Mesenchymal stem cell (in vitro differentiated cells and primary cell): Measurements from ENCODE around the gene POLR2C.

ENCODE experiments used
- DNase-seq: peaks from one replicate; pipeline ENCODE4 v3.0.0-alpha.2; 2013
- H2AFZ ChIP-seq: one replicate; pipeline ENCODE4 v1.6.1; 2013; ENCODE audit warnings: low read depth, mild to moderate bottlenecking, control low read depth, inconsistent platforms, low read length, moderate library complexity
- H2AK5ac ChIP-seq: 2 replicates; pipeline ENCODE4 v1.6.1; 2013; ENCODE audit warnings: low read length, moderate library complexity, mild to moderate bottlenecking, inconsistent platforms; ENCODE audit not compliant: severe bottlenecking
- H2BK120ac ChIP-seq: one replicate; pipeline ENCODE4 v1.6.1; 2013; ENCODE audit warnings: low read depth, mild to moderate bottlenecking, inconsistent platforms, low read length, moderate library complexity
- H2BK12ac ChIP-seq, 2 experiments: one replicate each; pipeline ENCODE4 v1.6.1; 2013; ENCODE audit warnings: inconsistent platforms in 2 of 2, low read length in 2 of 2, mild to moderate bottlenecking in 2 of 2, moderate library complexity in 2 of 2, control low read depth in 1 of 2
- H2BK15ac ChIP-seq: one replicate; pipeline ENCODE4 v1.6.1; 2013; ENCODE audit warnings: mild to moderate bottlenecking, low read depth, inconsistent platforms; ENCODE audit not compliant: poor library complexity, severe bottlenecking
- H2BK5ac ChIP-seq: 2 replicates; pipeline ENCODE4 v1.6.1; 2013; ENCODE audit warnings: low read depth, mild to moderate bottlenecking, low read length, control low read depth, inconsistent platforms; ENCODE audit not compliant: poor library complexity, severe bottlenecking
- H3K14ac ChIP-seq, 2 experiments: one replicate each; pipeline ENCODE4 v1.6.1; 2013; ENCODE audit warnings: inconsistent platforms in 2 of 2, low read length in 2 of 2, control low read depth in 1 of 2, mild to moderate bottlenecking in 1 of 2, moderate library complexity in 1 of 2
- H3K18ac ChIP-seq, 2 experiments: one replicate each; pipeline ENCODE4 v1.6.1; 2013; ENCODE audit warnings: inconsistent platforms in 2 of 2, low read length in 2 of 2, control low read depth in 1 of 2, low read depth in 1 of 2, mild to moderate bottlenecking in 1 of 2
- H3K23ac ChIP-seq, 2 experiments: one replicate each; pipeline ENCODE4 v1.6.1; 2013; ENCODE audit warnings: inconsistent platforms in 2 of 2, low read length in 2 of 2, mild to moderate bottlenecking in 2 of 2, moderate library complexity in 2 of 2, control low read depth in 1 of 2
- H3K27ac ChIP-seq: 2 replicates; pipeline ENCODE4 v1.5.1; 2013; ENCODE audit warnings: mild to moderate bottlenecking, moderate library complexity, low read length, control low read depth, inconsistent platforms; ENCODE audit not compliant: poor library complexity, severe bottlenecking
- H3K27me3 ChIP-seq, 2 experiments: 2 replicates each; pipeline versions ENCODE4 v1.6.1 to v1.7.0; 2013; ENCODE audit warnings: low read length in 2 of 2, mild to moderate bottlenecking in 2 of 2, moderate library complexity in 2 of 2, control low read depth in 1 of 2, inconsistent platforms in 1 of 2; ENCODE audit not compliant: control insufficient read depth in 1 of 2, insufficient read depth in 1 of 2
- H3K36me3 ChIP-seq, 2 experiments: 2 replicates each; pipeline versions ENCODE4 v1.6.1 to v1.7.0; 2013; ENCODE audit warnings: low read length in 2 of 2, control low read depth in 1 of 2, inconsistent platforms in 1 of 2, low read depth in 1 of 2, mild to moderate bottlenecking in 1 of 2; ENCODE audit not compliant: insufficient read depth in 2 of 2, control insufficient read depth in 1 of 2
- H3K4ac ChIP-seq, 2 experiments: one replicate each; pipeline ENCODE4 v1.6.1; 2013; ENCODE audit warnings: inconsistent platforms in 2 of 2, low read length in 2 of 2, mild to moderate bottlenecking in 2 of 2, moderate library complexity in 2 of 2, control low read depth in 1 of 2, low read depth in 1 of 2
- H3K4me1 ChIP-seq: 2 replicates; pipeline ENCODE4 v1.6.1; 2013; ENCODE audit warnings: low read depth, low read length, control low read depth; ENCODE audit not compliant: control insufficient read depth, insufficient read depth
- H3K4me2 ChIP-seq: 2 replicates; pipeline ENCODE4 v1.6.1; 2013; ENCODE audit warnings: low read length, mild to moderate bottlenecking, inconsistent platforms; ENCODE audit not compliant: poor library complexity, severe bottlenecking
- H3K4me3 ChIP-seq, 2 experiments: 2 replicates each; pipeline versions ENCODE4 v1.5.1 to v1.7.0; 2013; ENCODE audit warnings: low read length in 2 of 2, mild to moderate bottlenecking in 2 of 2, control low read depth in 1 of 2, low read depth in 1 of 2; ENCODE audit not compliant: insufficient read depth in 1 of 2
- H3K79me1 ChIP-seq: replicated peaks from 2 replicates; pipeline ENCODE4 v1.6.1; 2013; ENCODE audit warnings: mild to moderate bottlenecking, control low read depth, low read length, inconsistent platforms; ENCODE audit not compliant: poor library complexity, severe bottlenecking
- H3K9ac ChIP-seq: 2 replicates; pipeline ENCODE4 v1.7.0; 2013; ENCODE audit warnings: mild to moderate bottlenecking, low read length, moderate library complexity
- H3K9me3 ChIP-seq: 2 replicates; pipeline ENCODE4 v1.7.0; 2013; ENCODE audit warnings: mild to moderate bottlenecking, low read length; ENCODE audit not compliant: control insufficient read depth
- H4K8ac ChIP-seq: one replicate; pipeline ENCODE4 v1.6.1; 2013; ENCODE audit warnings: inconsistent platforms, mild to moderate bottlenecking, low read length, moderate library complexity
- H4K91ac ChIP-seq: one replicate; pipeline ENCODE4 v1.6.1; 2013; ENCODE audit warnings: mild to moderate bottlenecking, low read length, inconsistent platforms
- WGBS: methylation state at CpG from one replicate; pipeline ENCODE4 v1.1.7; 2013; ENCODE audit warnings: mixed read lengths; 5-methylcytosine and 5-hydroxymethylcytosine counted together

The POLR2C gene

GRCh38 chr16:57464523-57464922 is 2.0 kb downstream of the POLR2C start:
- Histone ChIP-seq H3K27me3 (no peaks in the 10 kb centered on the region), H2BK12ac (no peak overlapping the region), H3K14ac (no peak overlapping the region), H3K4ac (no peak overlapping the region), H3K23ac (no peak overlapping the region), H3K4me1 (peaks cover 17% of the 10 kb centered on the region), H3K9me3 (no peaks in the 10 kb centered on the region), H3K27ac (no peak overlapping the region), H2BK120ac (no peak overlapping the region), H3K9ac (peak overlapping the region; percentile 94), H3K18ac (no peak overlapping the region), H3K79me1 (peaks cover 14% of the 10 kb centered on the region), H4K91ac (no peak overlapping the region), H4K8ac (no peak overlapping the region), H2AK5ac (no peak overlapping the region), H3K36me3 (peaks cover 36 to 75% of the 10 kb centered on the region in 2 experiments), H2BK15ac (no peak overlapping the region), H2AFZ (no peak overlapping the region), H3K4me3 (no peak overlapping the region), H2BK5ac (no peak overlapping the region), H3K4me2 (no peak overlapping the region)
- DNase-seq: no peak
- WGBS: no CpG with 5 or more reads among the region's 2 CpGs

- Histone ChIP-seq H2BK5ac (no peak overlapping the region), H3K4me1 (peaks cover 38% of the 10 kb centered on the region), H3K36me3 (peaks cover 51 to 90% of the 10 kb centered on the region in 2 experiments), H3K9me3 (no peaks in the 10 kb centered on the region), H2AK5ac (no peak overlapping the region), H3K9ac (no peak overlapping the region), H3K79me1 (peaks cover 19% of the 10 kb centered on the region), H3K4me2 (peak overlapping the region; percentile 24), H2BK15ac (no peak overlapping the region), H3K23ac (no peak overlapping the region), H2BK120ac (no peak overlapping the region), H3K4me3 (no peak overlapping the region), H4K8ac (no peak overlapping the region), H3K18ac (no peak overlapping the region), H3K27ac (peak overlapping the region; percentile 17), H2BK12ac (no peak overlapping the region), H3K14ac (no peak overlapping the region), H3K27me3 (no peaks in the 10 kb centered on the region), H4K91ac (no peak overlapping the region), H3K4ac (no peak overlapping the region), H2AFZ (no peak overlapping the region)
- WGBS: 97% methylated on average over 2 of the region's 2 CpGs
- no peak for DNase-seq
Observed at GRCh38 chr16:57468346-57468745, 5.9 kb downstream of the POLR2C start.

GRCh38 chr16:57469046-57469445 is 6.6 kb downstream of the POLR2C start:
- no peak overlapping the region for H3K4ac ChIP-seq
- no peak overlapping the region for H3K18ac ChIP-seq
- H2AFZ ChIP-seq: no peak overlapping the region
- no peak overlapping the region for H3K4me3 ChIP-seq
- peaks cover 58 to 93% of the 10 kb centered on the region in 2 experiments for H3K36me3 ChIP-seq
- H3K79me1 ChIP-seq: peaks cover 22% of the 10 kb centered on the region
- H2AK5ac ChIP-seq: no peak overlapping the region
- H3K9ac ChIP-seq: no peak overlapping the region
- H4K91ac ChIP-seq: no peak overlapping the region
- no peak overlapping the region for H3K4me2 ChIP-seq
- no peak overlapping the region for H3K14ac ChIP-seq
- no peak overlapping the region for H2BK120ac ChIP-seq
- no peaks in the 10 kb centered on the region for H3K9me3 ChIP-seq
- DNase-seq: no peak
- no peak overlapping the region for H2BK5ac ChIP-seq
- peaks cover 34% of the 10 kb centered on the region for H3K4me1 ChIP-seq
- no peaks in the 10 kb centered on the region for H3K27me3 ChIP-seq
- H2BK12ac ChIP-seq: no peak overlapping the region
- H2BK15ac ChIP-seq: no peak overlapping the region
- H4K8ac ChIP-seq: no peak overlapping the region
- no peak overlapping the region for H3K23ac ChIP-seq
- WGBS: 83% methylated on average over 11 of the region's 11 CpGs
- no peak overlapping the region for H3K27ac ChIP-seq

- H3K14ac ChIP-seq: no peak overlapping the region
- no peak overlapping the region for H4K91ac ChIP-seq
- no peak overlapping the region for H2BK15ac ChIP-seq
- WGBS: 88% methylated on average over 9 of the region's 9 CpGs
- H3K9me3 ChIP-seq: no peaks in the 10 kb centered on the region
- H3K4ac ChIP-seq: no peak overlapping the region
- no peak overlapping the region for H3K27ac ChIP-seq
- peaks cover 62 to 95% of the 10 kb centered on the region in 2 experiments for H3K36me3 ChIP-seq
- H3K27me3 ChIP-seq: no peaks in the 10 kb centered on the region
- peaks cover 33% of the 10 kb centered on the region for H3K4me1 ChIP-seq
- H3K9ac ChIP-seq: no peak overlapping the region
- H2AK5ac ChIP-seq: no peak overlapping the region
- H2BK5ac ChIP-seq: no peak overlapping the region
- no peak overlapping the region for H3K4me2 ChIP-seq
- DNase-seq: no peak
- H2BK120ac ChIP-seq: no peak overlapping the region
- no peak overlapping the region for H3K4me3 ChIP-seq
- no peak overlapping the region for H3K23ac ChIP-seq
- H4K8ac ChIP-seq: no peak overlapping the region
- H3K79me1 ChIP-seq: peaks cover 21% of the 10 kb centered on the region
- H2AFZ ChIP-seq: no peak overlapping the region
- no peak overlapping the region for H3K18ac ChIP-seq
- H2BK12ac ChIP-seq: no peak overlapping the region
Observed at GRCh38 chr16:57469917-57470470, 7.5 kb downstream of the POLR2C start.
